HUES48 (cell line): ENCODE measurements around the gene KCNJ4.

Experiments used
- H3K27ac ChIP-seq: one replicate; pipeline ENCODE4 v1.7.0; 2013; ENCODE audit warnings: low read depth, low read length, inconsistent platforms
- H3K27me3 ChIP-seq: 2 replicates; pipeline ENCODE4 v1.6.1; 2013; ENCODE audit warnings: mild to moderate bottlenecking, low read length; ENCODE audit not compliant: control insufficient read depth, insufficient read depth
- H3K36me3 ChIP-seq: 2 replicates; pipeline ENCODE4 v1.6.1; 2013; ENCODE audit warnings: low read length; ENCODE audit not compliant: control insufficient read depth, insufficient read depth
- H3K4me1 ChIP-seq: 2 replicates; pipeline ENCODE4 v1.6.1; 2013; ENCODE audit warnings: mild to moderate bottlenecking, low read length; ENCODE audit not compliant: control insufficient read depth, insufficient read depth
- H3K4me3 ChIP-seq: 2 replicates; pipeline ENCODE4 v1.5.1; 2013; ENCODE audit warnings: mild to moderate bottlenecking, low read depth, low read length
- H3K9ac ChIP-seq: 2 replicates; pipeline ENCODE4 v1.6.1; 2013; ENCODE audit warnings: mild to moderate bottlenecking, low read depth, low read length, moderate library complexity
- H3K9me3 ChIP-seq: 2 replicates; pipeline ENCODE4 v1.6.1; 2013; ENCODE audit warnings: low read length; ENCODE audit not compliant: control insufficient read depth, insufficient read depth

Gene KCNJ4

GRCh38 chr22:38489142-38489541 is 34.1 kb upstream of the KCNJ4 start:
- H3K27me3 ChIP-seq = no peaks in the 10 kb centered on the region
- no peaks in the 10 kb centered on the region for H3K9me3 ChIP-seq
- H3K9ac ChIP-seq = no peak overlapping the region
- no peak overlapping the region for H3K4me3 ChIP-seq
- H3K36me3 ChIP-seq = peaks cover 99% of the 10 kb centered on the region
- H3K4me1 ChIP-seq = peaks cover 16% of the 10 kb centered on the region; the same call in 1 of the 2 replicates
- no peak overlapping the region for H3K27ac ChIP-seq

DNA sequence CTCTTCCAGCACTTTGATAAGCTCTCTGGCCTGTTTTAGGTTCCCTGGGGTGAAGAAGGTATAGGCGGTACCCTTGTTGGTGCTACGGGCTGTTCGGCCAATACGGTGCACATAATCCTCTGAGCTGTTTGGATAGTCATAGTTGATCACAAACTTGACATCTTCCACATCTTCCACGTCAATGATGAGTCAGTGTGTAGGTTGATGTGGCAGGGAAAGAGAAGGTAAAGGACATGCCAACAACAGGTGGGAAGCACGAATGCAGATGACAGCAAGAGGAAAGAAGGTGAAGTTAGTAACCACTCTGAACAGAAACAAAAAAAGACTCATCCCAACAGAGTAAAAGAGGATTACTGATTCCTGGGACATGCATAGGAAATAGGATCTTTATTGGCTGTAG is 32.9 kb upstream of the KCNJ4 start:
- peaks cover 99% of the 10 kb centered on the region for H3K36me3 ChIP-seq
- peaks cover 16% of the 10 kb centered on the region; the same call in 1 of the 2 replicates for H3K4me1 ChIP-seq
- no peak overlapping the region for H3K27ac ChIP-seq

GRCh38 chr22:38485783-38486182 is 30.8 kb upstream of the KCNJ4 start:
- H3K9ac ChIP-seq = no peak overlapping the region
- H3K4me1 ChIP-seq = peaks cover 13% of the 10 kb centered on the region; the same call in 1 of the 2 replicates
- peaks cover 99% of the 10 kb centered on the region for H3K36me3 ChIP-seq
- H3K4me3 ChIP-seq = no peak overlapping the region
- no peak overlapping the region for H3K27ac ChIP-seq
- H3K27me3 ChIP-seq = no peaks in the 10 kb centered on the region
- no peaks in the 10 kb centered on the region for H3K9me3 ChIP-seq

More for the DNA sequence above, 32.9 kb upstream of the KCNJ4 start:
- no peak overlapping the region for H3K9ac ChIP-seq
- no peak overlapping the region for H3K4me3 ChIP-seq
- no peaks in the 10 kb centered on the region for H3K9me3 ChIP-seq
- no peaks in the 10 kb centered on the region for H3K27me3 ChIP-seq

DNA sequence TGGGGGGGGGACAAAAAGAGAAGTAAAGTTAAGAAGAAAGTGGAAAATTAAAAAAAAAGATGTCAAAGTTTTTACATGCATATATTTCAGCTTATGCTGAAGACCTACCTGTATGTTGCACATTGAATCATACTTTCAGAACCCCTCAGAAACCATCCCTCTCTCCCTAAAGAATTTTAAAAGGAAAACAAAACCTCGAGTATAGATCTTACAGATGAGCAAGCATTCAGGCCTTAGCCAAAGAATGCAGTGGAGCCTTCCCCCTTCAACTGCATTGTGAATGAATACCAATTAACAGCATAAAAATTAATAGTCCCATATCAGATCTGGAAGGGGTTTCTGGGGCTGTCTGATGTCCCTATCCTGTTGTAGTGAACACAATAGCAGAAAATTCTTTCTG is 29.2 kb upstream of the KCNJ4 start:
- Histone ChIP-seq H3K4me3 (no peak overlapping the region), H3K9me3 (no peaks in the 10 kb centered on the region), H3K27ac (peak overlapping the region; percentile 29), H3K4me1 (peaks cover 4% of the 10 kb centered on the region; the same call in 1 of the 2 replicates), H3K36me3 (peaks cover 89% of the 10 kb centered on the region), H3K9ac (no peak overlapping the region), H3K27me3 (no peaks in the 10 kb centered on the region)

DNA sequence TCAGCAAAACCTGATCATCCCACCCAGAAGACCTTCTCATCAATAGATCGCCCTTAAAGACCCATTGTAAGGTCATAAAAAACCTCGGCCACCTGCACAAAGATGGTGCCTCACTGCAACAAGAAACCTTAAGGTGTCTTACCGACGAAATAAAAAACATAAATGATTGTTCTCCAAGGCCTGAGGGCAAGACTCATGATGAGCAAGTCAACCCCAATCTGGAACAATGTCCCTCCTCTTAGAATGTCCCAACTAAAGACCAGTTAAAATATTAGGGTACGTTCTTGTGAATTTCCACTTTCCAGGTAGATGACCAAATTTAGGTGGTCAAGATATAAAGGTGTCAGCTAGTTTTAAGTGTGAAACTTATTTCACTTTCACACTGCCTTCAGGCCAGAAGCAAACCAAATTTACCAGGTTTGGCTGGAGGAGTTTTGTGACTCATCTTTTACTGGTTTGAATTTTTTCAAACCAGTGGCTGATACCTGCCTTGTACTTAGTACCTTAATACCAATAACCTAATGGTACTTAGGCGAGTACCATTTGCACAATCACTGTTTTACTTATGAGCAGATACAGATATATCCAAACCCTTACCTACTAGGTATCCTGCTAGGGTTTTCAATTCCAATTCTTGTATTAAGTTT is 27.8 kb upstream of the KCNJ4 start:
- no peaks in the 10 kb centered on the region for H3K9me3 ChIP-seq

GRCh38 chr22:38481871-38482332 is 26.9 kb upstream of the KCNJ4 start:
- H3K27me3 ChIP-seq = no peaks in the 10 kb centered on the region
- H3K4me1 ChIP-seq = peaks cover 4% of the 10 kb centered on the region; the same call in 1 of the 2 replicates
- H3K4me3 ChIP-seq = no peak overlapping the region
- H3K36me3 ChIP-seq = peaks cover 71% of the 10 kb centered on the region
- no peaks in the 10 kb centered on the region for H3K9me3 ChIP-seq
- no peak overlapping the region for H3K9ac ChIP-seq
- H3K27ac ChIP-seq = no peak overlapping the region

More for the DNA sequence above, 27.8 kb upstream of the KCNJ4 start:
- no peak overlapping the region for H3K4me3 ChIP-seq
- peaks cover 79% of the 10 kb centered on the region for H3K36me3 ChIP-seq
- H3K9ac ChIP-seq = no peak overlapping the region
- H3K27me3 ChIP-seq = no peaks in the 10 kb centered on the region
- H3K27ac ChIP-seq = no peak overlapping the region
- H3K4me1 ChIP-seq = peaks cover 4% of the 10 kb centered on the region; the same call in 1 of the 2 replicates

DNA sequence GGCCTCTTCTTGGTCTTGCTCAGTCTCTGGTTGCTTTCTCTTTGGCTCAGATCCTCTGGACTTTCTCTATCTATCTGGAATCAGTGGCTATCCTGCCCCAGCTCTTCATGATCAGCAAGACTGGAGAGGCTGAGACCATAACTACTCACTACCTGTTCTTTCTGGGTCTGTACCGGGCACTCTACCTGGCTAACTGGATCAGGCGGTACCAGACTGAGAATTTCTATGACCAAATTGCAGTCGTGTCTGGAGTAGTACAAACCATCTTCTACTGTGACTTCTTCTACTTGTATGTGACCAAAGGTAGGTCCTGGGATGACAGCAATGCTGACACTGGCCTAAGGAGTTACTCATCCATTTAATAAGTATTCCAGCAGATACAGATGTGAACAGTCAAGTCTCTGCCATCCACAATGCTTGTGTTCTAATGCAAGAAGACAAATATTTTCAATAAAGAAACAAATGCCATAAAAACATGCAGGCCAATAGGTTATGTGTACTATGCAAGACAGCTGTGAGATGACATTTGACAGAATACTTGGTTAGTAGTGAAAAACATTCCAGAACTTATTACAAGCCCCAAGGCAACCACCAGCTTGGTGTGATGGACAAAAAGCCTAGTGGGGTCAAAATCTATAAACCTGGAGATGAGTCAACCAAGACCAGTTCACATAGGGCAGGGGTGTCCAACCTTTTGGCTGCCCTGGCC is 26.3 kb upstream of the KCNJ4 start:
- H3K27ac ChIP-seq = no peak overlapping the region
- peaks cover 4% of the 10 kb centered on the region; the same call in 1 of the 2 replicates for H3K4me1 ChIP-seq
- H3K27me3 ChIP-seq = no peaks in the 10 kb centered on the region
- H3K4me3 ChIP-seq = no peak overlapping the region
- H3K9ac ChIP-seq = no peak overlapping the region
- H3K36me3 ChIP-seq = peaks cover 65% of the 10 kb centered on the region
- no peaks in the 10 kb centered on the region for H3K9me3 ChIP-seq

DNA sequence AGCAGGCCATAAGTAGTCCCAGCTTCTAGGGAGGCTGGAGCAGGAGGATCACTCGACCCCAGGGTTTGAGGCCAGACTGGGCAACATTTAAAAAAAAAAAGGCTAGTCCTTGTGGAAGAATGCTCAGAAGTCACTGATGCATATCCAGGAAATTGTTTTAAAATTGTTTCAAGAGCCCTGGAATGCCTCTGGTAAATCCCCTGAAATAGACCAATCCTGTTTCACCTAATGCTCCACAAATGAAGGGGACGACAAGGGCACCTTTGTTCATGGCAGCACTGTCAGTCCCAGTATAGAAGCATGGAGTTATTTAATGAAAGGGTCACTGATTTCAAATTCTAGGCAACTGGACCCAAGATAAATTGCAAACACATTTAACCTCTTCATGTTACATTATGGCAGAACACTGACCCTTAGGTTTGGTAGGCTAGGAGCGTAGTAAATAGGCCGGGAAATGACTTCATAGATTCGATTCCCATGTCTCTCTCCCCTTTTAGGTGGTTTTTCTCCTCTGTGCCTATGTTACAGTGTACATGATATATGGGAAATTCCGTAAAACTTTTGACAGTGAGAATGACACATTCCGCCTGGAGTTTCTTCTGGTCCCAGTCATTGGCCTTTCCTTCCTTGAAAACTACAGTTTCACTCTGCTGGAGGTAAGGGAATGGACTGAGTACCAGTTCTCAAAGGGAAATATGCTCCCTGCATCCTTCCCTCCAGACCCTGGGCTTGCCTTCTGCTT is 24.3 kb upstream of the KCNJ4 start:
- Histone ChIP-seq H3K27ac (peak overlapping the region; percentile 6), H3K9me3 (no peaks in the 10 kb centered on the region), H3K27me3 (no peaks in the 10 kb centered on the region), H3K36me3 (peaks cover 46% of the 10 kb centered on the region), H3K4me1 (no peaks in the 10 kb centered on the region), H3K4me3 (no peak overlapping the region), H3K9ac (no peak overlapping the region)

DNA sequence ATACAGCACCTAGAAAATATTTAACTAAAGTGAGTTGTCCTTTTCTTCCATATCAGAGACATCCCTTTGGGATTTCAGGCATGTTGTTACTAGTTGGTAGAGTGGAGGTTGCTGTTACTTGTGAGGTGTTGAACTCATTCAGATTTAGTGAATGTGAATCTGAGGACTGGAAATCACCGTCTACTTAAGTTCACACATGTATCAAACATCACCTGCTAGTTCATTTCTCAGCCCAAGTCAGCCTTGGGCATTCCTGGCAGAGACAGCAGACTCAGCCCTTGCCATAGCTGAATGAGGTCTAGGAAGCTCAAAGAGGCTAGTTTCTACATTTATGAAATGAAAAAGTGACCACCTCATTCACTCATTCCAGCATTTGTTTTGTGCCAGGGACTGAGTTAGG is 22.6 kb upstream of the KCNJ4 start:
- Histone ChIP-seq H3K36me3 (peaks cover 29% of the 10 kb centered on the region), H3K27ac (peak overlapping the region; percentile 4), H3K4me1 (no peaks in the 10 kb centered on the region), H3K9me3 (no peaks in the 10 kb centered on the region), H3K9ac (no peak overlapping the region), H3K27me3 (no peaks in the 10 kb centered on the region), H3K4me3 (no peak overlapping the region)

- Histone ChIP-seq H3K27ac (no peak overlapping the region), H3K4me3 (no peak overlapping the region), H3K36me3 (peaks cover 3% of the 10 kb centered on the region), H3K9me3 (no peaks in the 10 kb centered on the region), H3K27me3 (no peaks in the 10 kb centered on the region), H3K4me1 (no peaks in the 10 kb centered on the region), H3K9ac (no peak overlapping the region)
Observed at GRCh38 chr22:38474003-38474607, 19.1 kb upstream of the KCNJ4 start.
